GM23338 (cell line): ENCODE measurements around the gene PRDM1. TPM values are rescaled to one million over a fixed set of nuclear protein-coding genes. Genes with fewer than 3 reads are reported as not detected.

Experiments used
- ATAC-seq: fragments of 200-7000 bp; cut with Tn5 transposase; 3 replicates; pipeline ENCODE4 v1.9.1; 2020
- DNase-seq: peaks from one replicate; pipeline ENCODE4 v3.0.0-alpha.2; 2015; ENCODE audit warnings: low spot score
- H2AFZ ChIP-seq: fragments of 200-600 bp; sonication (generic); 2 replicates; pipeline ENCODE4 v1.8.0; 2016; ENCODE audit warnings: antibody characterized with exemption, mild to moderate bottlenecking, moderate library complexity
- H3F3A ChIP-seq: fragments of 200-600 bp; sonication (generic); replicated peaks from 2 replicates; pipeline ENCODE4 v1.8.0; 2017; ENCODE audit warnings: antibody characterized with exemption, mixed run types, low read depth
- H3K27ac ChIP-seq: fragments of 200-600 bp; sonication (generic); 2 replicates; pipeline ENCODE4 v1.6.1; 2016; ENCODE audit warnings: low read depth
- H3K27me3 ChIP-seq: fragments of 200-600 bp; sonication (generic); 2 replicates; pipeline ENCODE4 v1.8.0; 2016; ENCODE audit warnings: mild to moderate bottlenecking, mixed run types, moderate library complexity; ENCODE audit not compliant: insufficient read depth
- H3K36me3 ChIP-seq: fragments of 200-600 bp; sonication (generic); 2 replicates; pipeline ENCODE4 v1.8.0; 2016; ENCODE audit warnings: mild to moderate bottlenecking; ENCODE audit not compliant: insufficient read depth
- H3K4me1 ChIP-seq: fragments of 200-600 bp; sonication (generic); 2 replicates; pipeline ENCODE4 v1.8.0; 2016; ENCODE audit warnings: mild to moderate bottlenecking, moderate library complexity; ENCODE audit not compliant: insufficient read depth
- H3K4me2 ChIP-seq: fragments of 200-600 bp; sonication (generic); 2 replicates; pipeline ENCODE4 v1.7.1; 2017; ENCODE audit warnings: mixed run types
- H3K4me3 ChIP-seq: fragments of 200-600 bp; sonication (generic); 2 replicates; pipeline ENCODE4 v1.6.1; 2016; ENCODE audit warnings: mixed run types
- H3K79me2 ChIP-seq: fragments of 200-600 bp; sonication (generic); replicated peaks from 2 replicates; pipeline ENCODE4 v1.8.0; 2017; ENCODE audit warnings: mild to moderate bottlenecking; ENCODE audit not compliant: insufficient read depth
- H3K9me2 ChIP-seq: fragments of 200-600 bp; sonication (generic); 2 replicates; pipeline ENCODE4 v1.8.0; 2017; ENCODE audit not compliant: insufficient read depth
- H4K20me1 ChIP-seq: fragments of 200-600 bp; sonication (generic); replicated peaks from 2 replicates; pipeline ENCODE4 v1.8.0; 2017; ENCODE audit warnings: mild to moderate bottlenecking; ENCODE audit not compliant: insufficient read depth
- H3K27ac Mint-ChIP-seq: 2 replicates; pipeline ENCODE4 v1.8.0; 2020; ENCODE audit warnings: inconsistent platforms, mild to moderate bottlenecking, moderate library complexity, mixed read lengths
- H3K27me3 Mint-ChIP-seq: 3 replicates; pipeline ENCODE4 v1.8.0; 2022; ENCODE audit warnings: low read depth, mild to moderate bottlenecking, moderate library complexity, mixed read lengths, inconsistent platforms; ENCODE audit not compliant: insufficient read depth, poor library complexity
- H3K36me3 Mint-ChIP-seq: 3 replicates; pipeline ENCODE4 v1.8.0; 2021; ENCODE audit warnings: low read depth, mild to moderate bottlenecking, inconsistent platforms, moderate library complexity, mixed read lengths
- H3K4me1 Mint-ChIP-seq: 3 replicates; pipeline ENCODE4 v1.8.0; 2020; ENCODE audit warnings: mild to moderate bottlenecking, inconsistent platforms, mixed read lengths
- H3K4me3 Mint-ChIP-seq: 3 replicates; pipeline ENCODE4 v1.8.0; 2021; ENCODE audit warnings: moderate library complexity, mild to moderate bottlenecking, inconsistent platforms, mixed read lengths
- H3K9me3 Mint-ChIP-seq: 3 replicates; pipeline ENCODE4 v1.8.0; 2020; ENCODE audit warnings: moderate library complexity, mild to moderate bottlenecking, inconsistent platforms, mixed read lengths
- CREB1 ChIP-seq: fragments of 250-450 bp; sonication (Bioruptor Pico); IDR thresholded peaks from 2 replicates; pipeline ENCODE4 v1.5.0; 2020; ENCODE audit warnings: low read depth, mild to moderate bottlenecking, moderate library complexity
- CTCF ChIP-seq, 2 experiments: fragments of 200-600 bp in 1 of 2; sonication (generic) in 1 of 2; conservative IDR thresholded peaks; 2 replicates each; pipeline versions ENCODE4 v1.5.1 to v1.6.1; 2016 to 2017; ENCODE audit warnings: antibody characterized with exemption in 2 of 2, low read depth in 2 of 2, mild to moderate bottlenecking in 2 of 2, moderate library complexity in 1 of 2
- ETS1 ChIP-seq: IDR thresholded peaks from 2 replicates; pipeline ENCODE4 v1.6.1; 2016; ENCODE audit warnings: antibody characterized with exemption
- EZH2 ChIP-seq: fragments of 200-600 bp; sonication (generic); IDR thresholded peaks from one replicate; pipeline ENCODE4 v1.8.0; 2017; ENCODE audit warnings: antibody characterized with exemption, mild to moderate bottlenecking, low read depth; ENCODE audit not compliant: unreplicated experiment
- EZH2phosphoT487 ChIP-seq: fragments of 200-600 bp; sonication (generic); IDR thresholded peaks from one replicate; pipeline ENCODE4 v1.8.1; 2018; ENCODE audit warnings: antibody characterized with exemption; ENCODE audit not compliant: unreplicated experiment
- JUNB ChIP-seq: IDR thresholded peaks from one replicate; pipeline ENCODE4 v1.6.1; 2016; ENCODE audit warnings: antibody characterized with exemption; ENCODE audit not compliant: unreplicated experiment
- NANOG ChIP-seq: IDR thresholded peaks from 2 replicates; pipeline ENCODE4 v1.6.1; 2016; ENCODE audit warnings: antibody characterized with exemption, borderline replicate concordance
- POLR2AphosphoS5 ChIP-seq: IDR thresholded peaks from 2 replicates; pipeline ENCODE4 v1.6.1; 2016; ENCODE audit warnings: antibody characterized with exemption, low read depth
- REST ChIP-seq: IDR thresholded peaks from one replicate; pipeline ENCODE4 v1.6.1; 2018; ENCODE audit warnings: antibody characterized with exemption; ENCODE audit not compliant: unreplicated experiment
- STAT1 ChIP-seq: IDR thresholded peaks from one replicate; pipeline ENCODE4 v1.6.1; 2016; ENCODE audit warnings: antibody characterized with exemption; ENCODE audit not compliant: unreplicated experiment
- ZNF114 ChIP-seq: fragments of 250-450 bp; sonication (Bioruptor Pico); IDR thresholded peaks from 2 replicates; pipeline ENCODE4 v1.5.0; 2020; ENCODE audit warnings: mild to moderate bottlenecking, moderate library complexity
- ZNF331 ChIP-seq: fragments of 250-450 bp; sonication (Bioruptor Pico); IDR thresholded peaks from 2 replicates; pipeline ENCODE4 v1.5.0; 2020; ENCODE audit warnings: low read depth, mild to moderate bottlenecking, moderate library complexity
- ZNF462 ChIP-seq: fragments of 250-450 bp; sonication (Bioruptor Pico); IDR thresholded peaks from 2 replicates; pipeline ENCODE4 v1.5.0; 2020; ENCODE audit warnings: mild to moderate bottlenecking, moderate library complexity
- polyA plus RNA-seq: library from polyadenylated mRNA; unstranded; fragments of >200 nt; fragmentation: Nextera tagmentation; extraction: Ambion mirVana; gene quantifications from 2 replicates; pipeline ENCODE4 v1.2.1, GENCODE V29; 2016
- total RNA-seq: library from RNA; depleted of rRNA; stranded (reverse); fragments of >200 nt; shearing (Covaris generic); gene quantifications from 2 replicates; pipeline ENCODE4 v1.2.3, GENCODE V29; 2014

Gene PRDM1
- total and polyA plus RNA-seq, 2 experiments from 2014 or later, result 0.65 to 0.73 TPM

GRCh38 chr6:106080763-106081095, 5.4 kb upstream of the PRDM1 start:
- Histone ChIP-seq H2AFZ (no peak overlapping the region), H3K4me3 (no peak overlapping the region), H4K20me1 (no peaks in the 10 kb centered on the region), H3K4me1 (peaks cover 9% of the 10 kb centered on the region), H3K27ac (no peak overlapping the region), H3F3A (no peaks in the 10 kb centered on the region), H3K27me3 (peaks cover 9% of the 10 kb centered on the region), H3K4me2 (no peak overlapping the region), H3K79me2 (no peaks in the 10 kb centered on the region), H3K36me3 (no peaks in the 10 kb centered on the region), H3K9me2 (no peaks in the 10 kb centered on the region; the same call in 1 of the 2 replicates)
- no peak for TF ChIP-seq ZNF462 (CRISPR knock-in tag)
- TF ChIP-seq ZNF331 (CRISPR knock-in tag), result no peak
- no peak for TF ChIP-seq POLR2AphosphoS5
- TF ChIP-seq EZH2phosphoT487, result no peak
- TF ChIP-seq CTCF (conservative IDR thresholded peaks at IDR 0.05; ENCODE audit: low read depth in 2 of 2), result no peak
- TF ChIP-seq JUNB, result no peak
- no peak for TF ChIP-seq ETS1
- TF ChIP-seq ZNF114 (CRISPR knock-in tag), result no peak
- no peak for TF ChIP-seq STAT1
- no peak for TF ChIP-seq CREB1
- no peak for TF ChIP-seq REST
- no peak for TF ChIP-seq NANOG
- TF ChIP-seq EZH2, result no peak
- Mint-ChIP-seq H3K9me3 (no peaks in the 10 kb centered on the region), H3K4me1 (peaks cover 20% of the 10 kb centered on the region), H3K4me3 (no peak overlapping the region), H3K27ac (no peak overlapping the region), H3K27me3 (peaks cover 11% of the 10 kb centered on the region), H3K36me3 (no peaks in the 10 kb centered on the region)
- no peak for DNase-seq
- ATAC-seq, result no peak
